ENCODE results near the gene AHRR. TPM values are rescaled to one million over a fixed set of nuclear protein-coding genes. Genes with fewer than 3 reads are reported as not detected.

AHRR gene
- total RNA-seq, 6 experiments from 2014 or later, result 0.06 to 0.81 (median 0.43) TPM

DNA sequence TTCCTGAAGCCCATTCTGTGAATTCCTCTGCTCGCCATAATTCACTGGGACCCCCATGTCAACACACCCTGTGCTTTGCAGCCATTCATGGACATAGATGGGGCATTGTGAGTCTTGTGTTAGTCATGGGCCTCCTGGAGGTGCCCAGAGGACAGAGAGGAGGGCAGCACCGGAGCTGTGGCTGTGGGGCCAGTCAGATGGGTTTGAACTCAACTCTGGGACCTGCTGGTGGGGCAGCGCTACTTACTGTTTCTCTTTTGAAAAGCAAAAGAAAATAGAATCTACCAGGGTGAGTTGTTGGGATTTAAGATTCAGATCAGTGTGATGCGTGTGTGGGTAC, 110.2 kb downstream of the AHRR start:
- intact Hi-C loops (cut with DNase I), result no loop called here
- ATAC-seq, result no peak
- TF ChIP-seq, protein P1, sequence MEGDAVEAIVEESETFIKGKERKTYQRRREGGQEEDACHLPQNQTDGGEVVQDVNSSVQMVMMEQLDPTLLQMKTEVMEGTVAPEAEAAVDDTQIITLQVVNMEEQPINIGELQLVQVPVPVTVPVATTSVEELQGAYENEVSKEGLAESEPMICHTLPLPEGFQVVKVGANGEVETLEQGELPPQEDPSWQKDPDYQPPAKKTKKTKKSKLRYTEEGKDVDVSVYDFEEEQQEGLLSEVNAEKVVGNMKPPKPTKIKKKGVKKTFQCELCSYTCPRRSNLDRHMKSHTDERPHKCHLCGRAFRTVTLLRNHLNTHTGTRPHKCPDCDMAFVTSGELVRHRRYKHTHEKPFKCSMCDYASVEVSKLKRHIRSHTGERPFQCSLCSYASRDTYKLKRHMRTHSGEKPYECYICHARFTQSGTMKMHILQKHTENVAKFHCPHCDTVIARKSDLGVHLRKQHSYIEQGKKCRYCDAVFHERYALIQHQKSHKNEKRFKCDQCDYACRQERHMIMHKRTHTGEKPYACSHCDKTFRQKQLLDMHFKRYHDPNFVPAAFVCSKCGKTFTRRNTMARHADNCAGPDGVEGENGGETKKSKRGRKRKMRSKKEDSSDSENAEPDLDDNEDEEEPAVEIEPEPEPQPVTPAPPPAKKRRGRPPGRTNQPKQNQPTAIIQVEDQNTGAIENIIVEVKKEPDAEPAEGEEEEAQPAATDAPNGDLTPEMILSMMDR (IDR thresholded peaks at IDR 0.05), result no peak
- TF ChIP-seq POLR2A (IDR thresholded peaks at IDR 0.05), result no peak
- 89% methylated on average over 4 of the region's 4 CpGs for WGBS (ENCODE audit: insufficient coverage, low coverage, low lambda C conversion rate, missing lambda C conversion rate)
- Histone ChIP-seq H3K4me3 (no peak overlapping the region), H3K27ac (no peak overlapping the region), H3K36me3 (no peaks in the 10 kb centered on the region), H3K4me1 (no peaks in the 10 kb centered on the region), H3K9me3 (no peaks in the 10 kb centered on the region), H3K27me3 (no peaks in the 10 kb centered on the region)
- no peak for DNase-seq

DNA sequence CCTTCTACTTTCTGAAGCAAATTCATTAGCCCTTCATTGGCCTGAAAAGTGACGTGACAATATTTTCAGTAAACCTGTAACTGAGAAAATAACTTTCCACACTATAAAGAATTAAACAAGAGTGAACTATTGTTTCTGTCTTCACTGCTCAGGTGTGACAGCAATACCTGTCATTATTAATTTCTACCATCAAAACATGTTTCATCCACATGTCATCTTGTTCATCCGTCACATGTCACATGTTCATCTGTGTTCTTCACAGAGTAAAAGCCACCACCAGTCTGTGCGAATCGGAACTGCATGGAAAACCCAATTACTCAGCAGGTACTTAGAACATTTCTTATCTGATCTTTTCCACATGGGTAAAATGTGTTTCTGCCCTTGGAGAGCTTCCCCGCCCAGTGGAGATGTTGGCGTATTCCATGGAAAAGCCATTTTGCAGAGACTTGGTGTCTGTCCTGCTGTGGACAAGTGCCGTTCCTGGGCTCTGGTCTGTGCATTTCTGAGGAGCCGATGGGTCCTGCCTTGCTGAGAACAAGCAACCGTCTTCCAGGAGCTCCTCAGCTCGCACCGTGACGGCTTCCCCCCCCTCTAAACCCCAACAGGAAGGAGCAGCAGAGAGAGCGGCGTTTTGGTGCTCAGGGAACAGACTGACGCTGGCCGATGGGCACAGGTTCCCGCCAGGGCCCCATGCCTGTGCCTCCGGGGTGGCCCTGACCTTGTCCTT, 110.8 kb downstream of the AHRR start:
- no peak for ATAC-seq
- WGBS (ENCODE audit: insufficient coverage, low coverage, low lambda C conversion rate, missing lambda C conversion rate), result 87% methylated on average over 7 of the region's 18 CpGs
- intact Hi-C loops (cut with DNase I), result no loop called here
- no peaks in the 10 kb centered on the region for H3K9me3 ChIP-seq
- no peaks in the 10 kb centered on the region for H3K36me3 ChIP-seq
- H3K27me3 ChIP-seq, result no peaks in the 10 kb centered on the region
- H3K4me1 ChIP-seq, result no peaks in the 10 kb centered on the region
- no peak for DNase-seq
- no peak overlapping the region for H3K4me3 ChIP-seq
- no peak overlapping the region for H3K27ac ChIP-seq
- no peak for TF ChIP-seq POLR2A (IDR thresholded peaks at IDR 0.05)

GRCh38 chr5:432928-433791, 111.6 kb downstream of the AHRR start:
- TF ChIP-seq, protein P1 (IDR thresholded peaks at IDR 0.05), result no peak
- no peak for TF ChIP-seq POLR2A (IDR thresholded peaks at IDR 0.05)
- Histone ChIP-seq H3K27ac (no peak overlapping the region), H3K9me3 (no peaks in the 10 kb centered on the region), H3K27me3 (no peaks in the 10 kb centered on the region), H3K4me3 (no peak overlapping the region), H3K4me1 (no peaks in the 10 kb centered on the region), H3K36me3 (no peaks in the 10 kb centered on the region)
- intact Hi-C loops (cut with DNase I), result no loop called here
- DNase-seq, result no peak
- WGBS (ENCODE audit: insufficient coverage, low coverage, low lambda C conversion rate, missing lambda C conversion rate), result 54% methylated on average over 4 of the region's 23 CpGs
- no peak for ATAC-seq

DNA sequence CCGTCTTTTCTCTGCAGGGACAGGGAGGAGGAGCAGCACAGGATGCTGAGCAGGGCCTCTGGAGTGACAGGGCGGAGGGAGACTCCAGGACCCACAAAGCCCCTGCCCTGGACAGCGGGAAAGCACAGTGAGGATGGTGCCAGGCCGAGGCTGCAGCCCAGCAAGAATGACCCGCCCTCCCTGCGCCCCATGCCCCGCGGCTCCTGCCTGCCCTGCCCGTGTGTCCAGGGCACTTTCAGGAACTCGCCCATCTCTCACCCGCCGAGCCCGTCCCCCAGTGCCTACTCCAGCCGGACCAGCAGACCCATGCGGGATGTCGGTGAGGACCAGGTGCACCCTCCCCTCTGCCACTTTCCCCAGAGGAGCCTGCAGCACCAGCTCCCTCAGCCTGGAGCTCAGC, 112.3 kb downstream of the AHRR start:
- ATAC-seq (no peak), DNase-seq (no peak)
- Histone ChIP-seq H3K27me3 (no peaks in the 10 kb centered on the region), H3K4me3 (no peak overlapping the region), H3K36me3 (no peaks in the 10 kb centered on the region), H3K9me3 (no peaks in the 10 kb centered on the region), H3K27ac (no peak overlapping the region), H3K4me1 (no peaks in the 10 kb centered on the region)
- TF ChIP-seq, protein P1 (IDR thresholded peaks at IDR 0.05), result no peak
- TF ChIP-seq POLR2A (IDR thresholded peaks at IDR 0.05), result no peak
- WGBS (ENCODE audit: insufficient coverage, low coverage, low lambda C conversion rate, missing lambda C conversion rate), result 0% methylated on average over 1 of the region's 16 CpGs
- intact Hi-C loops (cut with DNase I), result no loop called here
